Measurements from ENCODE around the gene RNF180. TPM values are rescaled to one million over a fixed set of nuclear protein-coding genes. Genes with fewer than 3 reads are reported as not detected.

RNF180 gene
- total and polyA plus RNA-seq, 4 donors: 1.4 to 24.4 (median 6.3) TPM

DNA sequence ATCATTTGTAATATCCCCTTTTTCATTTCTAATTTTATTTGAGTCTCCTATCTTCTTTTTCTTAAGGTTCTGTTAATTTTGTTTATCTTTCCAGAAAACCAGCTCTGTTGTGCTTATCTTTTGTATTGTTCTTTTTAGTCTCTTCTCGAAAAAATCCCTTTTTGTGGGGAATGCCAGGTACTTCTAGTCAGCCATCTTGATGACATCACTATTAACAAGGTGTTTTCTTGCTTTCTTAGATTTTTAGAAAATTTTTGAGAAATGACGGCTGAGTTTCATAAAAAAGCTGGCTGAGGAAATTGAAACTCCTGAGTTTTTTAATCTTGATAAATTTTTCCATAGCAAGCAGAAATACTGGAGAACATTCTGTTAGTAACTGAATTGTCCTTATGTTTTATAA lies 10.7 kb downstream of the RNF180 start:
- ATAC-seq (ENCODE audit: insufficient read depth, low FRiP score) (no peak), DNase-seq (no peak)
- peaks cover 0 to 3% (median 0%) of the 10 kb centered on the region in 5 donors for H3K4me1 ChIP-seq (ENCODE audit: control insufficient read depth in 5 of 5, insufficient read depth in 5 of 5, low read length in 5 of 5)
- H3K4me3 ChIP-seq: no peak overlapping the region
- H3K27me3 ChIP-seq (ENCODE audit: control insufficient read depth in 3 of 3, insufficient read depth in 3 of 3, low read length in 2 of 3): no peaks in the 10 kb centered on the region
- H3K9ac ChIP-seq (ENCODE audit: insufficient read depth in 1 of 2, low read length in 2 of 2): no peak overlapping the region
- no peak overlapping the region for H3K27ac ChIP-seq (ENCODE audit: low read depth in 1 of 2, low read length in 1 of 2)
- WGBS, 2 donors: 81 to 84% methylated on average over 2 of the region's 2 CpGs
- H3K36me3 ChIP-seq (ENCODE audit: control insufficient read depth in 4 of 4, insufficient read depth in 4 of 4, low read length in 4 of 4): no peaks in the 10 kb centered on the region
- no peak for TF ChIP-seq CTCF (IDR thresholded peaks at IDR 0.05; ENCODE audit: control extremely low read depth, extremely low read depth)
- no peaks in the 10 kb centered on the region for H3K9me3 ChIP-seq (ENCODE audit: control insufficient read depth in 4 of 4, insufficient read depth in 3 of 4, low read length in 3 of 4)

- Histone ChIP-seq H3K9me3 (ENCODE audit: control insufficient read depth in 4 of 4, insufficient read depth in 3 of 4, low read length in 3 of 4) (no peaks in the 10 kb centered on the region), H3K27ac (ENCODE audit: low read depth in 1 of 2, low read length in 1 of 2) (no peak overlapping the region), H3K36me3 (ENCODE audit: control insufficient read depth in 4 of 4, insufficient read depth in 4 of 4, low read length in 4 of 4) (no peaks in the 10 kb centered on the region), H3K4me1 (ENCODE audit: control insufficient read depth in 5 of 5, insufficient read depth in 5 of 5, low read length in 5 of 5) (peaks cover 0 to 9% (median 0%) of the 10 kb centered on the region in 5 donors), H3K9ac (ENCODE audit: insufficient read depth in 1 of 2, low read length in 2 of 2) (no peak overlapping the region), H3K27me3 (ENCODE audit: control insufficient read depth in 3 of 3, insufficient read depth in 3 of 3, low read length in 2 of 3) (no peaks in the 10 kb centered on the region), H3K4me3 (no peak overlapping the region)
- no peak for DNase-seq
- WGBS, 2 donors: 52 to 62% methylated on average over 8 of the region's 8 CpGs
- ATAC-seq (ENCODE audit: insufficient read depth, low FRiP score): no peak
- no peak for TF ChIP-seq CTCF (IDR thresholded peaks at IDR 0.05; ENCODE audit: control extremely low read depth, extremely low read depth)
These were observed 15.2 kb downstream of the RNF180 start for GRCh38 chr5:64180661-64181343.

DNA sequence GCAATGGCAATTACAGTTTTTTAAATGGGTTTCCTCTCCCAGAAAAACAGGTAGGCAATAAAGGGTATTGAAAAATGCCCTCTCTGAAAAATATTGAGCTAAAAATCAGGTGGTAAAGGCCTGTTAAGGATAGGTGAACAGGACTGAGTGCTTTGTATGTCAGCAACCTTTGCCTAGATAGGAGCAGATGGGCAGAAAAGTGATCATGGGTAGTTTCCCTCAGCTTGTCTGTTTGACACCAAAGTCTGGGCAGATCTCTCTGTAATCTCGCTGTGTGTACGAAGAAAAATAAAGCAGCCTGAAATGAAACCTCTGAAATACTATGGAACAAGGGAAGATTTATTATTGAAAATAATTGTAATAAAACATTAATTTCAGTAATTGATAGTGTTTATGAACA lies 15.8 kb downstream of the RNF180 start:
- ATAC-seq (ENCODE audit: insufficient read depth, low FRiP score): no peak
- H3K27me3 ChIP-seq (ENCODE audit: control insufficient read depth in 3 of 3, insufficient read depth in 3 of 3, low read length in 2 of 3): no peaks in the 10 kb centered on the region
- no peak for DNase-seq
- 63 to 66% methylated on average over 2 of the region's 2 CpGs for WGBS, 2 donors
- no peak overlapping the region for H3K9ac ChIP-seq (ENCODE audit: insufficient read depth in 1 of 2, low read length in 2 of 2)
- H3K4me3 ChIP-seq: no peak overlapping the region
- no peak for TF ChIP-seq CTCF (IDR thresholded peaks at IDR 0.05; ENCODE audit: control extremely low read depth, extremely low read depth)
- H3K36me3 ChIP-seq (ENCODE audit: control insufficient read depth in 4 of 4, insufficient read depth in 4 of 4, low read length in 4 of 4): no peaks in the 10 kb centered on the region
- H3K27ac ChIP-seq (ENCODE audit: low read depth in 1 of 2, low read length in 1 of 2): no peak overlapping the region
- no peaks in the 10 kb centered on the region for H3K9me3 ChIP-seq (ENCODE audit: control insufficient read depth in 4 of 4, insufficient read depth in 3 of 4, low read length in 3 of 4)
- H3K4me1 ChIP-seq (ENCODE audit: control insufficient read depth in 5 of 5, insufficient read depth in 5 of 5, low read length in 5 of 5): peaks cover 0 to 9% (median 0%) of the 10 kb centered on the region in 5 donors

- no peaks in the 10 kb centered on the region for H3K36me3 ChIP-seq (ENCODE audit: control insufficient read depth in 4 of 4, insufficient read depth in 4 of 4, low read length in 4 of 4)
- H3K27me3 ChIP-seq (ENCODE audit: control insufficient read depth in 3 of 3, insufficient read depth in 3 of 3, low read length in 2 of 3): no peaks in the 10 kb centered on the region
- WGBS, 2 donors: 85 to 95% methylated on average over 1 of the region's 1 CpG
- peaks cover 0 to 12% (median 0%) of the 10 kb centered on the region in 5 donors for H3K4me1 ChIP-seq (ENCODE audit: control insufficient read depth in 5 of 5, insufficient read depth in 5 of 5, low read length in 5 of 5)
- no peak for ATAC-seq (ENCODE audit: insufficient read depth, low FRiP score)
- no peaks in the 10 kb centered on the region for H3K9me3 ChIP-seq (ENCODE audit: control insufficient read depth in 4 of 4, insufficient read depth in 3 of 4, low read length in 3 of 4)
- no peak for TF ChIP-seq CTCF (IDR thresholded peaks at IDR 0.05; ENCODE audit: control extremely low read depth, extremely low read depth)
- H3K9ac ChIP-seq (ENCODE audit: insufficient read depth in 1 of 2, low read length in 2 of 2): no peak overlapping the region
- no peak for DNase-seq
- H3K4me3 ChIP-seq: no peak overlapping the region
- H3K27ac ChIP-seq (ENCODE audit: low read depth in 1 of 2, low read length in 1 of 2): no peak overlapping the region
These were observed 18.3 kb downstream of the RNF180 start for GRCh38 chr5:64183956-64184355.

Measured in lung (tissue), 12 donors.